Epidermal melanocyte (primary cell): ENCODE results near the gene IFNLR1.
A peak's percentile ranks its signal among the peaks of the same experiment; 100 is the strongest.

Experiments used
- DNase-seq: peaks from one replicate; pipeline ENCODE4 v3.0.0; 2011; ENCODE audit warnings: low spot score; ENCODE audit not compliant: insufficient read length

The IFNLR1 gene

DNA sequence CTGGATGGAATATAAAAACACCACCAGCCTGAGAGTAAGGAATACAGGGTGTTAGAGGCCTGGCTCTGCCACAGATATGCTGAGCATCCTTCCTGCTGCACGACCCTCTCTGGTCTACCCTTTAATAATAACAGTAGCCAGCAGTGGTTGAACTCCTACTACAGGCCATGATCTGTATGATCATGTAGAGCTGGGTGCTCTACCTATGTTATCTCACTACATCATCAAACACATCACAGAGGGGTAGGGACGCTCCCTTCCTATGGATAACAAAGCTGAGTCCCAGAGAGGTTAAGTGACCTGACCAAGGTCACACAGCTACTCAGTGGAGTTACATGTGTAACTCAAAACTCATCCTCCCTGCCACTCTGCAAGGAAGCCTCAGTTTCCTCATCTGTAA, 62.1 kb downstream of the IFNLR1 start:
- DNase-seq: no peak

DNA sequence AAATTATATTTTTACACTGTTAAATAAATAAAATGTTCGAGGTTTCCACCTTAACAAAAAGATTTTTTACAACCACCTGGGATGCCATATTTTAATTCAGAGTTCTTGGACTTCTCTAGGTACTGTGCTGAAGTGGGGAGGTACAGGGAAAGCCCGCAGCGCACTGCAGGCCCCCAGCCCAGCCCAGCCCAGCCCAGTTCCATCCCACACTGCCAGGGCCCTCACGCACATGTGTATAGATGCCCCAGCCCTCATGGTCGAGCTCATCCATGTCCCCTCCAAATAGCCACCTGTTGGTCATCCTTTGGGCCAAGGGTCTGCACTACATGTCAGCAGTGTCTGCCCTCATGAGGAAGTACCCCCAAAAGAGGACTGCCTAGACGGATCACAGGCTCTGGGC, 63.5 kb downstream of the IFNLR1 start:
- DNase-seq: no peak

GRCh38 chr1:24122776-24123175, 64.3 kb downstream of the IFNLR1 start:
- DNase-seq: no peak

DNA sequence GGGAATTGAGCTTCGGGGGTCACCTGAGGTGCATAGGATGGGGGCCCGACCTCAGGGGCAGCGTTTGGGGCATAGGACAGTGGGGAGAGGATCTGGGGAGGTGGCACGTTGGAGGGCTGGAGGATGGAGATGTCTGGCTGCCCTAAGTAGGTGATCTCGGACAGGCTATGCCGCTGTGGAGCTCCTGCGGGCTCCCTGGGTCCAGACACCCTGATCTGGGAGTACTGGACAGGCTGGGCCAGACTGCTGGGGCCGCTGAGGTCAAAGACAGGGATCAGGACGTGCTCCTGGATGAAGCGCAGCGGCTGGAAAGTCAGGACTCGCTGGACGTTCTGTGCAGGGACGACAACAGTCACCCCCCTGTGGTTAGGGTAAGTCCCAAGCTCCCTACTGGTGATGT, 65.7 kb downstream of the IFNLR1 start:
- no peak for DNase-seq

DNA sequence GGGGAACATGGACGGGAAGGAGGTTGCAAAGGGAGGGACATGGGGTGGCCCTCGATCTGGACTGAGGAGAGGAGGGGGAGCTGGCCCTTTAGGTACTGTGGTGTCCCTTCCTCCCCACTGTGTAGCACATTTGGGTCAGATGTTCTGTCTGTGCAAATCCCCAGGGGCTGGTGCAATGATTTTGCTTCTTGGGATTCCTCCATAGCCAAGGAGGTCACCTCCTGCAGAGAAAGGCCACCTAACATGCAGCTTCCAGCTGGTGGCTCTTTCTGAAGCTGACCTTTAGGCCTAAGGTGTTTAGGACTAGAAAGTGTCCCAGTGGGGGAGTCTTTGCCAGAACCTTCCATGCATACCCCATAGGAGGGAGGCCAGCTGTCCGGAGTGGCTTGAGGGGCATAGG, 66.1 kb downstream of the IFNLR1 start:
- DNase-seq: no peak

DNA sequence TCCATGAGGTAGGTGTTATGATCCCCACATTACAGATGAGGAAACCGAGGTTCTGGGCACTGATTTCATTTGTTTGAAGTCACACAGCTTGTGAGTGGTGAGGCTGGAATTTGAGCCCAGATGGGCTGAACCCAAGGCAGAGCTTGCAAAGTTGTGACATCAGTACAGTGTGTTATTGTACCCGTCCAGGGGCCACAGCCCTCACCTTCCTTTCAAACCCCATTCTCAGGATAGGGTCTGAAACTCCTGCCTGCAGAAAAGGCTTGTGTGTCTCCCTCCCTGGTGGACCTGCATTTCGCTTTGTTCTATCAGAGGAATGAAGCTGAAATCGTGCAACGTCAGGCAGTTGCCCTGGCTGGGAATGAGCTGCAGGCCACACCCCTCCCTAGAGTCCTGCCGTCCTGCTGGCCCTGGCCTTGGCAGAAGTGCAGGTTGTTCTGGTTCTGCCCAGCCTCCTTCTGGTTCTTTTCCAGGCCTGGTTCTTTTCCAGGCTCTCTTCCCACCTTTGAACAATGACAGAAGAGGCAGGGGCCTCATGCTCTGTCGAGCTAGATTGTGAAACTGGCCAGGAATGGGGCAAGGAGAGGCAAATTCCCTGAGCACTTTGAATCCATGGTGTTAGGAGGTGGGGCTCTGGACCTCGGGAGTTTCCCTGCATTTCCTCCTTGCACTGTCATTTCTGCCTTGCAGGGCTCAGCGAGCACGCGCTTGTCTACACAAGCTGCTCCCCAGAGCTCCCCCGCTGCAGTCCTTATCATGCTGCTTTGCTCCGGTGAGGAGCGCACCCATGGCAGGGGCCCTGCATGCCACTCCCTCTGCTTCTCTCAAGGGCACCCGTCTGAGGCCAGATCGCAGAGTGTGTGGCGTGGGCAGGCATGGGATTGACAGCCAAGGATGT, 67.0 kb downstream of the IFNLR1 start:
- DNase-seq: no peak

DNA sequence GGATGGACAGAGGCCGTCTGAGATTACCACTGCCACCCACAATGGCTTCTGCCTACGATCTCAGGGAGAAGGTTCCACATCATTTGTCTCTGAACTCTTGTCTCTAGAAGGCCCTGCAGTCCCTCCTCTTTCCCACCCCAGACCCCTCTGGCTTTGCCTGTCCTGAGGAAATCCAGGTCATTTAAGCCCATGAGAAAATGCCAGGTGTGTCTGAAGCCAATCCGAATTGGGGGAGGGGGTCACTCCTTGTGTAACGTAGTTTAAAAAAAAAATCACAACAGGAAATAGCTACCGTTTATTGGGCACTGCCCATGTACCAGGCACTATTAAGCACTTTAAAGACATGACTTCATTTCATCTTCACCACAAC, 67.6 kb downstream of the IFNLR1 start:
- DNase-seq: no peak

DNA sequence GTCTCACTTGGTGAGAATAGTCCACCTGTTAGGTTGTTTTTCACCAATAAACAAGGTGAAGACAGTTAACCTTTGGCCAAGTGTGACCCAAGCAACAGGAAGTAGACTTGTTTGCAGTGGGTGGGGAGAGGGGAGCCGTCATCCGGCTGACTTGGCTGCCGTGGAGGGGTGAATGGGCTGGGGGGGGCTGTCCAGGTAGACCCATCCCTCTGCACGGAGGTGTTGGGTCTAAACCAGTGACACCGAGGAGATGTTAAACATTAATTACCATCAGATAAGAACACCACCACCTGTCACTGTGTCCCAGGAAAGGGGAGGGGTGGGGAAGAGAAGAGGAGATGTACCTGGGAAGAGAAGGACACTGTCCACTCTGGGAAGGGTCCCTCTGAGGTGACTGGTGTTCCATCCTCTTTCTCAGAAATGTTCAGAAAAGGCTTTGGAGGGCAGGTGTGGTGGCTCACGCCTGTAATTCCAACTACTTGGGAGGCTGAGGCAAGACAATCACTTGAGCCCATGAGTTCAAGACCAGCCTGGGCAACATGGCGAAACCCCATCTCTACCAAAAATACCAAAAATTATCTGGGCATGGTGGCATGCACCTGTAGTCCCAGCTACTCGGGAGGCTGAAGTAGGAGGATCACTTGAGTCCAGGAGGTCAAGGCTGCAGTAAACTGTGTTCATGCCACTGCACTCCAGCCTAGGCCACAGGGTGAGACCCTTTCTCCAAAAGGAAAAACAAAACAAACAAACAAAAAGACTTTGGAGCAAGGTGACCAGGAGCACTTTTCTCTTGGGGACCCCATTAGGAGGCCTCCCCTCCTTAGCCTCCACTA, 68.5 kb downstream of the IFNLR1 start:
- DNase-seq: no peak

GRCh38 chr1:24117722-24118409, 69.2 kb downstream of the IFNLR1 start:
- no peak for DNase-seq

DNA sequence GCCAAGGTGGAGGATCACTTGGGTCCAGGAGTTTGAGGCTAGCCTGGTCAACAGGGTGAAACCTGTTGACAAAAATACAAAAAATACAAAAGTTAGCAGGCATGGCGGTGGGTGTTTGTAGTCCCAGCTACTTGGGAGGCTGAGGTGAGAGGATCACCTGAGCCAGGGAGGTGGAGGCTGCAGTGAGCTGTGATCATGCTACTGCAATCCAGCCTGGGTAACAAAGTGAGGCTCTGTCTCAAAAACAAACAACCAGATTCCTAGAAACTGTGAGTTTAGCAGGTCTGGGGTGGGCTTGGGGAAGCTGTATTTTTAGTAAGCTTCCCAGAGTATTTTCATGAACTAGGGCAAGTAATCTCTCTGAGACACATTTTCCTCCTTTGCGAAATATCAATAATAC, 70.0 kb downstream of the IFNLR1 start:
- DNase-seq: no peak

DNA sequence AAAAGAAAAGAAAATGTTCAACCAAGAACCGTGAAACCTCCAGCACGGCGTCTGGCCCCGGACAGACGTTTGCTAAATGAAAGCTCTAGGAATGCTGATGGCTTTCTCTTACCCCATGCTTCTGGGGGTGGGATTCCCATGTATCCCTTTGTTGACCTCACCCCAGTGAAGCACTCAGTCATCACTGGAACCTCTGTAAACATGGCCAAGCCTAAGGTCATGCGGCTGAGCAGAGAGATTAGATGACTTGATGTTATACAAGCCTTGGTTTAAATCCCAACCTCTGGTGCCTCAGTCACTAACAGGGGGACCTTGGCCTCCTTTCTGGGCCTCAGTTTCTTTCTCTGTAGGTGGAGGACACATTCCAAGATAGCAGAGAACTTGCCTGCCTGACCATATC, 72.3 kb downstream of the IFNLR1 start:
- DNase-seq: no peak

GRCh38 chr1:24113641-24114033, 73.5 kb downstream of the IFNLR1 start:
- DNase-seq: no peak

- peak; percentile 55 for DNase-seq
These were observed 74.9 kb downstream of the IFNLR1 start, which contains the start of gene MYOM3 for GRCh38 chr1:24111996-24112779. MYOM3 (minus strand) TSS chr1:24112135; CDS start chr1:24108636, 3,499 bp downstream.

DNA sequence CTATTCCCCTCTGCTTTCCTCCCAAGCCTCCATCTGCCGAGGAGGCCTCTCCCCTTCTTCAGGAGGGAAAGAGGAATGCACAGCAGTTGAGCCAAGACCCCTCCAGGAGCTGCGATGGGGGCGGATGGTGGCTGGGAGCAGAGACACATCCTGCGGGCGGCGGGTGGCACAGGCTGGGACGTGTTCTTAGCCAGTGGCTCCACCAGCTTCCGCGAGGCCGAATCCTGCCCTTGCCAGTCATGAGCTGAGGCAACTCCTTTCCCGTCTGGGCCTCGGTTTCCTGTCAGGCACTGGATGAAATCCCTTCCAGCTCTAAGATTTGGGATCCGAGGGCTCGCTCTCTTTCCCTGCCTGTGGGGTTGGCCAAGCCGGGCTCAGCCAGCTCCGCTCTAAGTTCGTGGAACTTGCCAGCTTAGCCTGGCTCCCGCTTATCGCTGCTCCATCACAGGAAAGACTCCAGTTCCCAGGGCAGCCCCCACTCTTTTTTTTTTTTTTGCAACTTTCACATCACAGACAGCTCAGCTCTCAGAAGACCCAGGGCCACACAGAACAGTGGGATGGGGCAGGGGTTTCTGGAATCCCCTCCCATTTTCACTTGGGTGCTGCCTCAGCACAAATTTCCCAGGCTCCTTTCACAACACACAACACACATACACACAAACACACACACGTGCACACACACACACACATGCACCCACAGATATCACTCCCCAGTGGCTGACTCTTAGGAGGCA, 75.7 kb downstream of the IFNLR1 start:
- no peak for DNase-seq

GRCh38 chr1:24110642-24111261, 76.3 kb downstream of the IFNLR1 start:
- no peak for DNase-seq

DNA sequence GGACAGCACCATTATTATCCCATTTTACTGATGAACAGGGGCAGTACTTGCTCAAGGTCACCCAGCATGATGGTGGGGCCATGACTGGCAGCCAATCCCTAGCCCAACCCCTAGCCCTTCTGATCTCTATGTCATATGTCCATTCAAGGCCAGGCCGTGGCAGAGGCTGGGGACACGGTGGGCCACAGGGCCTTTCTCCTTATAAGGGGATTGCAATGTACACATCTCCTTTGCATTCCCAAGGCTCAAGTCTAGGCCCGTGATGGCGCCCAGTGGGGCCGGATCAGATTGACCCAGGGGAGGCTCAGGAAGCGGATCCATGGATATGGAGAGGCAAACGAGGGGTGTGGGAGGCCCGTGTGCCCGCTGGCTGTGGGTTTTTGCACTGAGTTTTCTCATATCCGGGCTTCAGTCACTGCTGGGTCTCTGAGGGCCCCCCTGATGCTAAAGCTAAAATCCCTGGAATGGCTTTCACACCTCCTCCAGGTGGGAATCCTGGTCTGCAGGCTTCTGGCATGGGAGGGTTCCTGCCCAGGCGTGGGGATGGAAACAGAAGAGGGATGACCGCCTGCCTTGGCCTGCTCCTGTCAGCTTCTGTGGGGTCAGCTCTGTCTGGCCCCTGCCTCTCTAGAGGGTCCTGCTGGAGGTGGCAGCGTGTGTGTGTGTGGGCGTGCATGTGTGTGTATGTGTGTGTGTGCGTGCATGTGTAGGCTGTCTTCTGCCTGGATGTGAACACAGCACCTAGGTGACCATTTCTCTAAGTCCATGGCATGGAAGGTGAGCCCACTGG, 77.2 kb downstream of the IFNLR1 start:
- DNase-seq: no peak

GRCh38 chr1:24109166-24109483, 78.0 kb downstream of the IFNLR1 start:
- DNase-seq: no peak

DNA sequence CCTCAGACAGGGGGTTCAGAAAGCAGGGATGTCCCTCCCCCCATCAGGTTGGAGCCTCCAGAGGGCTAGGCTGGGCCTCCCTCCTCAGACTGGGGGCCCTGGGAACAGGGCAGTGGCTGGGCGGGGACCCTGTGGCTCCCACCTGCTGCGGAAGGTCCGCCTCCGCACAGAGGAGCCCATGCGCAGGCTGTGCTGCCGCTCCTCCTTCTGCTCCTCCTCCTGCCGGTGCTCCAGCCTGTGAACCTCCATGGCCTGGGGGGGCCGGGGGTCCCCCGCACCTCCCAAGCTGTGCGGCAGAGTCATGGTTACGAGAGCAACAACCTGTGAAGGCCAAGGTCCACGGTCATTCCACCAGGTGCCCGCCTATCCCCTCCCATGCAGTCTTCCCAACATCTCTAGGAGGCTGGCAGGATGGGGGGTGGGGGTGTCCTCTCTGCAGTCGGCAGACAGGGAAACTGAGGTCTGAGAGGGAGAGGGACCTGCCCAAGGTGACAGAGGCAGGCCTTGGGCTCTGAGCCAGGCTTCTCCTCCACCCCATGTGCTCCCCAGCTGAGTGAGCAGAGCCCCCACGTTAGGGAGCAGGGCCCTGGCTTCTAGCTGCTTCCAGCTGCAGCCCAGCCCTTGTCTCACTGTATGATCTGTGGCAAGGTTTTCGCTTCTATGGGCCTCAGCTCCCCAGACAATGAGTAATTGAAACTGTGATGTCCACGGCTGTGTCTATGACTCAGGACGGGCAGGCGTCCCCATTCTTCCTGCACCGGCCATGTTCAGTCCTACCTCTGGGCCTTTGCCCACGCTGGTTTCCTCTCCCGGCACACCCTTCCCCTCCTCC, 78.5 kb downstream of the IFNLR1 start:
- peak; percentile 36 for DNase-seq
